Neuronal stem cell (in vitro differentiated cells): Measurements from ENCODE around the gene DCLK1.

Experiments used
- DNase-seq: peaks from one replicate; pipeline ENCODE4 v3.0.0-alpha.2; 2013; ENCODE audit warnings: low spot score
- H2AFZ ChIP-seq: one replicate; pipeline ENCODE4 v1.6.1; 2013; ENCODE audit warnings: mild to moderate bottlenecking, low read length, inconsistent platforms
- H2AK5ac ChIP-seq: 2 replicates; pipeline ENCODE4 v1.6.1; 2013; ENCODE audit warnings: low read depth, mild to moderate bottlenecking, inconsistent platforms, low read length, moderate library complexity, mixed read lengths
- H2BK120ac ChIP-seq: 2 replicates; pipeline ENCODE4 v1.6.1; 2013; ENCODE audit warnings: low read depth, mild to moderate bottlenecking, inconsistent platforms, low read length, moderate library complexity, mixed read lengths
- H2BK12ac ChIP-seq: one replicate; pipeline ENCODE4 v1.6.1; 2013; ENCODE audit warnings: low read length, inconsistent platforms
- H2BK15ac ChIP-seq: 2 replicates; pipeline ENCODE4 v1.6.1; 2013; ENCODE audit warnings: mild to moderate bottlenecking, low read length, inconsistent platforms, mixed read lengths
- H2BK5ac ChIP-seq: one replicate; pipeline ENCODE4 v1.6.1; 2013; ENCODE audit warnings: inconsistent platforms, mild to moderate bottlenecking, low read length, moderate library complexity
- H3K14ac ChIP-seq: one replicate; pipeline ENCODE4 v1.6.1; 2013; ENCODE audit warnings: low read length, inconsistent platforms
- H3K18ac ChIP-seq: 2 replicates; pipeline ENCODE4 v1.6.1; 2013; ENCODE audit warnings: low read length, inconsistent platforms
- H3K23ac ChIP-seq: 2 replicates; pipeline ENCODE4 v1.6.1; 2013; ENCODE audit warnings: low read depth, mild to moderate bottlenecking, mixed read lengths, low read length, inconsistent platforms; ENCODE audit not compliant: poor library complexity
- H3K27ac ChIP-seq: replicated peaks from 3 replicates; pipeline ENCODE4 v1.5.1; 2013; ENCODE audit warnings: low read length, inconsistent platforms
- H3K27me3 ChIP-seq, 3 experiments: 2 replicates each; pipeline ENCODE4 v1.6.1; 2013; ENCODE audit warnings: low read length in 3 of 3, mild to moderate bottlenecking in 2 of 3, inconsistent platforms in 1 of 3, low read depth in 1 of 3, mixed read lengths in 1 of 3, moderate library complexity in 1 of 3; ENCODE audit not compliant: control insufficient read depth in 3 of 3, insufficient read depth in 3 of 3
- H3K36me3 ChIP-seq, 2 donors: replicated peaks in 1 of 2; 2 replicates each; pipeline ENCODE4 v1.6.1; 2013; ENCODE audit warnings: low read length in 2 of 2; ENCODE audit not compliant: control insufficient read depth in 2 of 2, insufficient read depth in 2 of 2
- H3K4ac ChIP-seq: 2 replicates; pipeline ENCODE4 v1.6.1; 2013; ENCODE audit warnings: inconsistent platforms, mild to moderate bottlenecking, low read length, moderate library complexity
- H3K4me1 ChIP-seq, 2 donors: 1 replicate in 1 of 2; 2 replicates in 1 of 2; pipeline ENCODE4 v1.6.1; 2013; ENCODE audit warnings: low read length in 2 of 2, low read depth in 1 of 2; ENCODE audit not compliant: control insufficient read depth in 2 of 2, insufficient read depth in 1 of 2
- H3K4me2 ChIP-seq: one replicate; pipeline ENCODE4 v1.6.1; 2013; ENCODE audit warnings: mild to moderate bottlenecking, low read length, inconsistent platforms; ENCODE audit not compliant: insufficient read depth, poor library complexity, severe bottlenecking
- H3K4me3 ChIP-seq, 2 donors: 2 replicates each; pipeline ENCODE4 v1.5.1; 2013; ENCODE audit warnings: low read length in 2 of 2, mild to moderate bottlenecking in 2 of 2, inconsistent platforms in 1 of 2, moderate library complexity in 1 of 2
- H3K79me1 ChIP-seq: one replicate; pipeline ENCODE4 v1.6.1; 2013; ENCODE audit warnings: low read depth, mild to moderate bottlenecking, inconsistent platforms, low read length, moderate library complexity
- H3K9ac ChIP-seq: one replicate; pipeline ENCODE4 v1.6.1; 2013; ENCODE audit warnings: mild to moderate bottlenecking, low read depth, low read length, inconsistent platforms; ENCODE audit not compliant: poor library complexity
- H3K9me3 ChIP-seq, 2 donors: replicated peaks in 1 of 2; 2 replicates each; pipeline versions ENCODE3 to v1.6.1; 2013; ENCODE audit warnings: low read length in 2 of 2, mild to moderate bottlenecking in 2 of 2, inconsistent platforms in 1 of 2, low read depth in 1 of 2, mixed read lengths in 1 of 2, moderate library complexity in 1 of 2; ENCODE audit not compliant: control insufficient read depth in 2 of 2, insufficient read depth in 1 of 2
- H4K8ac ChIP-seq: one replicate; pipeline ENCODE4 v1.6.1; 2013; ENCODE audit warnings: low read depth, mild to moderate bottlenecking, inconsistent platforms, low read length, moderate library complexity
- H4K91ac ChIP-seq: one replicate; pipeline ENCODE4 v1.6.1; 2013; ENCODE audit warnings: low read length, low read depth, mild to moderate bottlenecking, inconsistent platforms; ENCODE audit not compliant: poor library complexity
- WGBS, 2 donors: extraction: QIAGEN DNeasy Blood & Tissue Kit; methylation state at CpG; one replicate each; pipeline ENCODE4 v1.1.7; 2013; ENCODE audit warnings: missing lambda C conversion rate in 2 of 2, mixed read lengths in 1 of 2; ENCODE audit not compliant: insufficient read length in 2 of 2, insufficient replicate concordance in 1 of 2; ENCODE audit errors: extremely low coverage in 2 of 2; 5-methylcytosine and 5-hydroxymethylcytosine counted together

DCLK1 gene

DNA sequence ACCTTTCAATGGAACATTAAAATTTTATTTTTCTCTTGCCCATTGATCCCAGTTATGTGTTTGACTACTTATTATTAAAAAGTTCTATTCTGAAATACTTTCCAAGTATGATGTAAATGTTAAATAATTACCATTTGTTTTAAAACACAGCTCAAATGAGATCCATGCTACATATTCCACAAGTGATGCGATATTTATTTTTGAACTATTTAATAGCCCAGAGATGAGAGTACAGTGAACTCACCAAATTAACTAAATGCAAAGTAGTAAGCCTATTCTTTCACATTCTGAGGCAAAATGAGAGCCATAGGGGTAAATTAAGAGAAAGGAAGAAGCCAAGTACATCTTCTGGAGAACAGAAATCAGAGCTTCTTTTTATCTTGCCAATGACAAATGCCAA is 1.2 kb upstream of the DCLK1 start:
- H3K18ac ChIP-seq, result no peak overlapping the region
- no CpG with 5 or more reads among the region's 1 CpG for WGBS, 2 donors
- H2BK120ac ChIP-seq, result no peak overlapping the region
- H2AK5ac ChIP-seq, result no peak overlapping the region
- H3K14ac ChIP-seq, result no peak overlapping the region
- H3K79me1 ChIP-seq, result no peaks in the 10 kb centered on the region
- H3K27ac ChIP-seq, result no peak overlapping the region
- H2AFZ ChIP-seq, result no peak overlapping the region
- no peak overlapping the region for H3K23ac ChIP-seq
- H3K9ac ChIP-seq, result no peak overlapping the region
- H3K4me1 ChIP-seq, result peaks cover 4 to 5% of the 10 kb centered on the region in 2 donors
- no peak overlapping the region for H3K4ac ChIP-seq
- no peak overlapping the region for H4K8ac ChIP-seq
- H2BK12ac ChIP-seq, result no peak overlapping the region
- H3K4me3 ChIP-seq, result no peak overlapping the region
- no peak overlapping the region for H2BK15ac ChIP-seq
- H3K9me3 ChIP-seq, result no peaks in the 10 kb centered on the region
- H4K91ac ChIP-seq, result no peak overlapping the region
- no peak for DNase-seq
- no peaks in the 10 kb centered on the region for H3K36me3 ChIP-seq
- H2BK5ac ChIP-seq, result no peak overlapping the region
- H3K4me2 ChIP-seq, result no peak overlapping the region
- peaks cover 0 to 29% (median 16%) of the 10 kb centered on the region in 3 experiments for H3K27me3 ChIP-seq

DNA sequence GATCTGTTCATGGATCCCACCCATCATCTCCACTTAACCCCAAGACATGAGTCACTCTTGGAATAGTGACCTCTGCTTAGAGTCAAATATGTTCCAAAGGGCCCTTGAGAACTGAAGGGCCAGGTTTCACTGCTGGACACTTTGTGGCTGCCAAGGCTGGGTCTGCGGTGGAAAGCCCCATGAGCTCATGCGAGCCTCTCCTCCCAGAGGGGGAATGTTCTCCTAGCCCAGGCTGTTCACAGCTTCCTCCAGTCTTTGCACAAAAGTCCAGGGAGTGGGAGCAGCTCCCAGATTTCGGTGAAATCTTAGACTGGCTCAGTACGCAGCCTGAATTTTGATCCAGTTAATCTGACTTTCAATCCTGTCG is 732 bp upstream of the DCLK1 start:
- no peak overlapping the region for H3K4ac ChIP-seq
- no peak overlapping the region for H4K8ac ChIP-seq
- no peak overlapping the region for H2BK5ac ChIP-seq
- H2BK15ac ChIP-seq, result no peak overlapping the region
- no peak overlapping the region for H3K9ac ChIP-seq
- no peak overlapping the region for H2BK12ac ChIP-seq
- no peak overlapping the region for H2AK5ac ChIP-seq
- no peak overlapping the region for H4K91ac ChIP-seq
- H3K27ac ChIP-seq, result no peak overlapping the region
- DNase-seq, result no peak
- WGBS, 2 donors, result no CpG with 5 or more reads among the region's 5 CpGs
- H2AFZ ChIP-seq, result peak overlapping the region; percentile 98
- no peak overlapping the region for H3K14ac ChIP-seq
- H3K18ac ChIP-seq, result no peak overlapping the region
- peak overlapping the region in 1 of 2 donors; percentile 63 for H3K4me3 ChIP-seq
- H3K27me3 ChIP-seq, result peaks cover 0 to 29% (median 16%) of the 10 kb centered on the region in 3 experiments
- H3K23ac ChIP-seq, result no peak overlapping the region
- H3K36me3 ChIP-seq, result no peaks in the 10 kb centered on the region
- no peaks in the 10 kb centered on the region for H3K79me1 ChIP-seq
- peaks cover 4 to 5% of the 10 kb centered on the region in 2 donors for H3K4me1 ChIP-seq
- H3K4me2 ChIP-seq, result no peak overlapping the region
- no peak overlapping the region for H2BK120ac ChIP-seq
- H3K9me3 ChIP-seq, result no peaks in the 10 kb centered on the region

DNA sequence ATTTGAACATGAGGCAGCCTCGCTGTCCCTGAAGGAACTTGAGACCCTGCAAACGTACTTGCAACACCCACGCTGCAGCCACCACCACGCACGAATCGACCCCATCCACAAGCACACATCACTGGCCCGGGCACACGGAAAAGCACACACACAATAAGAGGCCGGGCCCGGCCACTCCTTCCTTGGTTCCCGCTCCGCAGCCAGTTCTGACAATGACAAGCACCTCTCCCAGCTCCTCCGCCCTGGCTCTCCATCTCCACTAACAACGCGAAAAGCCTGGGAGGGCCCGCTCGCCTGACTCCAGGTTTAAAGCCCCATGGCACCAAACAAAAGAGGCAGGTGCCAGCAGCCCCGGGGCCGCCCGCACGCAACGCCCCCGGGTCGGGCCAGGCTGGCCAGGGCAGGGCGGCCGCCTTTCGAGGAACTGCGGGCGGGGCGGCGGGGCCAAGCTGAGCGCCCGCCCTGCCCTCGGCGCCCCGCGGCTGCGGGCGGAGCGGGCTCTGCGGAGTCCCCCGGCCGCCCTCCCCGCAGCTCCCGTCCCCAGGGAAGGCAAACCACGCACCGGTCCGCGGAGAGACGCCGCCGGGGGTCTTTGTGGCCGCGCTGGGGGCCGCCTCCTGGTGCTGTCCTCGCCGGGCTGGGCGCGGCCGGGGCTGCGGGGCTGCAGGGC is 495 bp downstream of the DCLK1 start:
- Histone ChIP-seq H3K27me3 (peaks cover 0 to 29% (median 16%) of the 10 kb centered on the region in 3 experiments), H2AK5ac (no peak overlapping the region), H2BK120ac (no peak overlapping the region), H3K27ac (no peak overlapping the region), H3K4me2 (peak overlapping the region; percentile 90), H2AFZ (peak overlapping the region; percentile 98), H3K9me3 (no peaks in the 10 kb centered on the region), H3K79me1 (no peaks in the 10 kb centered on the region), H3K4me1 (peaks cover 4 to 5% of the 10 kb centered on the region in 2 donors), H2BK12ac (no peak overlapping the region), H2BK5ac (peak overlapping the region; percentile 17), H3K36me3 (peaks cover 0 to 2% of the 10 kb centered on the region in 2 donors), H2BK15ac (no peak overlapping the region), H3K23ac (no peak overlapping the region), H3K4me3 (peak overlapping the region; percentile 63 to 83), H3K4ac (no peak overlapping the region), H3K14ac (no peak overlapping the region), H3K18ac (peak overlapping the region; percentile 40), H4K91ac (no peak overlapping the region), H4K8ac (no peak overlapping the region), H3K9ac (peak overlapping the region; percentile 34)
- no CpG with 5 or more reads among the region's 61 CpGs for WGBS, 2 donors
- peak; percentile 37 for DNase-seq

DNA sequence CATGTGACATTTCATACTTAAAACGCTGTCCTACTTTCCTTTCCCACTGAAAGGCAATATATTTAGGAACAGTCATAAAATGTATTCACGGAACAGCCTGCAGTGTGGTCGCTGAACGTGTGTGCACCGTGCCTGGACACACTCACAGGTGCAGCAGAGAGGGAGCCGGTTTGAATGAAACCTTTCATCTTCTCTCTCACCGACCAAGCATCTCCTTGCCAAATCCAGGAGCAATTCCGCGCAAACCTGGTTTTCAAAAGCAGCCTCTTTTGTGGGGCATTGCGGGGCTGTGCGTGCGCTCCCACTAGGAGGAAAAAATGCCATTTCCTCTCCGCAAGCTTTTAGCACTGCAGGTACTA is 1.0 kb downstream of the DCLK1 start:
- Histone ChIP-seq H3K27ac (no peak overlapping the region), H3K36me3 (peaks cover 1 to 7% of the 10 kb centered on the region in 2 donors), H4K8ac (no peak overlapping the region), H3K4ac (no peak overlapping the region), H3K79me1 (no peaks in the 10 kb centered on the region), H3K9me3 (no peaks in the 10 kb centered on the region), H3K14ac (no peak overlapping the region), H3K9ac (peak overlapping the region; percentile 34), H2AFZ (peak overlapping the region; percentile 98), H2BK12ac (no peak overlapping the region), H3K4me1 (peaks cover 4 to 5% of the 10 kb centered on the region in 2 donors), H2BK120ac (no peak overlapping the region), H3K23ac (no peak overlapping the region), H3K27me3 (peaks cover 0 to 29% (median 16%) of the 10 kb centered on the region in 3 experiments), H2BK15ac (no peak overlapping the region), H2AK5ac (no peak overlapping the region), H3K4me2 (peak overlapping the region; percentile 90), H4K91ac (no peak overlapping the region), H2BK5ac (peak overlapping the region; percentile 17), H3K18ac (no peak overlapping the region), H3K4me3 (peak overlapping the region; percentile 63 to 83)
- WGBS, 2 donors, result no CpG with 5 or more reads among the region's 13 CpGs
- no peak for DNase-seq
